GM12878 (cell line): ENCODE data around the gene FAM110A. TPM values are rescaled to one million over a fixed set of nuclear protein-coding genes. Genes with fewer than 3 reads are reported as not detected.

ENCODE experiments used
- ATAC-seq: fragments of 200-7000 bp; cut with Tn5 transposase; 3 replicates; pipeline ENCODE4 v1.9.1; 2020; ENCODE audit warnings: mild to moderate bottlenecking, moderate library complexity
- BruUV-seq: library from RNA; stranded (reverse); fragments of 400-500 nt; replicated peaks from 2 replicates; lab custom pipeline; 2021; lab: Mats Ljungman, UMichigan
- CTCF ChIA-PET: fragments of 300-600 bp; sonication (Branson Sonifier 250); formaldehyde crosslinking; extraction: SDS; loops from one replicate; lab custom pipeline; 2021; ENCODE audit warnings: inconsistent platforms; lab: Yijun Ruan, JAX
- POLR2A ChIA-PET: fragments of 350-600 bp; formaldehyde crosslinking; extraction: SDS; loops from one replicate; lab custom pipeline; 2021; ENCODE audit warnings: inconsistent platforms; lab: Charles Lee
- RAD21 ChIA-PET: fragments of 300-600 bp; sonication (Branson Sonifier 250); formaldehyde crosslinking; loops from one replicate; lab custom pipeline; 2023; ENCODE audit warnings: antibody characterized with exemption; ENCODE audit not compliant: unreplicated experiment; lab: Charles Lee
- SMC1A ChIA-PET: fragments of 300-600 bp; sonication (Branson Sonifier 250); formaldehyde crosslinking; loops from one replicate; lab custom pipeline; 2023; ENCODE audit not compliant: unreplicated experiment, uncharacterized antibody; lab: Charles Lee
- DNase-seq: peaks from one replicate; pipeline ENCODE4 v3.0.0-alpha.2; 2011; ENCODE audit warnings: low read depth, low spot score
- FAIRE-seq: peaks from 3 replicates; lab custom pipeline; 2011; peaks lifted over from hg19 to GRCh38; lab: Jason Lieb, UNC
- H2AFZ ChIP-seq: 2 replicates; pipeline ENCODE4 v1.6.0; 2011; ENCODE audit warnings: low read depth, low read length, control low read depth; ENCODE audit not compliant: control insufficient read depth
- H3K27ac ChIP-seq: 2 replicates; pipeline ENCODE4 v1.5.1; 2011; ENCODE audit warnings: control low read depth; ENCODE audit not compliant: control insufficient read depth, insufficient read depth
- H3K27me3 ChIP-seq, 2 experiments: replicated peaks in 1 of 2; 2 replicates each; pipeline versions ENCODE4 v1.6.0 to v1.6.1; 2011; ENCODE audit warnings: low read length in 1 of 2; ENCODE audit not compliant: control insufficient read depth in 2 of 2, insufficient read depth in 2 of 2
- H3K36me3 ChIP-seq, 2 experiments: 2 replicates each; pipeline ENCODE4 v1.5.1; 2011; ENCODE audit warnings: low read length in 1 of 2; ENCODE audit not compliant: control insufficient read depth in 2 of 2, insufficient read depth in 2 of 2
- H3K4me1 ChIP-seq: 2 replicates; pipeline ENCODE4 v1.6.1; 2011; ENCODE audit warnings: mild to moderate bottlenecking, low read length, moderate library complexity, mixed read lengths; ENCODE audit not compliant: control insufficient read depth, insufficient read depth
- H3K4me2 ChIP-seq: 2 replicates; pipeline ENCODE4 v1.6.0; 2011; ENCODE audit warnings: control low read depth; ENCODE audit not compliant: control insufficient read depth, insufficient read depth
- H3K4me3 ChIP-seq: fragments of 200-600 bp; sonication (generic); 2 replicates; pipeline ENCODE4 v1.5.1; 2016
- H3K79me2 ChIP-seq: 2 replicates; pipeline ENCODE4 v1.6.0; 2011; ENCODE audit warnings: low read length; ENCODE audit not compliant: control insufficient read depth, insufficient read depth
- H3K9ac ChIP-seq: 2 replicates; pipeline ENCODE4 v1.8.0; 2011; ENCODE audit warnings: low read length, control low read depth, mixed read lengths; ENCODE audit not compliant: control insufficient read depth, insufficient read depth
- H3K9me3 ChIP-seq: replicated peaks from 3 replicates; pipeline ENCODE4 v1.5.1; 2011; ENCODE audit warnings: mild to moderate bottlenecking, low read length; ENCODE audit not compliant: control insufficient read depth, insufficient read depth
- H4K20me1 ChIP-seq: 2 replicates; pipeline ENCODE4 v1.6.0; 2011; ENCODE audit not compliant: control insufficient read depth, insufficient read depth
- BMI1 ChIP-seq: fragments of 450-650 bp; IDR thresholded peaks from 2 replicates; pipeline ENCODE4 v1.6.1; 2016; ENCODE audit warnings: mild to moderate bottlenecking, moderate library complexity, borderline replicate concordance
- HCFC1 ChIP-seq: fragments of 150-350 bp; IDR thresholded peaks from 2 replicates; pipeline ENCODE4 v1.6.1; 2014; ENCODE audit warnings: low read length
- JUNB ChIP-seq: IDR thresholded peaks from 2 replicates; pipeline ENCODE4 v1.6.1; 2016; ENCODE audit warnings: antibody characterized with exemption, mild to moderate bottlenecking
- MTA3 ChIP-seq: IDR thresholded peaks from 2 replicates; pipeline ENCODE4 v1.6.1; 2012; ENCODE audit warnings: low read length, inconsistent platforms, borderline replicate concordance
- NFYB ChIP-seq: IDR thresholded peaks from 2 replicates; pipeline ENCODE4 v1.6.1; 2011; ENCODE audit warnings: low read depth, mild to moderate bottlenecking, low read length, improper control_type of control experiment, moderate library complexity; ENCODE audit not compliant: insufficient read depth
- NRF1 ChIP-seq: conservative IDR thresholded peaks from 2 replicates; pipeline ENCODE4 v1.6.1; 2011; ENCODE audit warnings: mild to moderate bottlenecking, low read depth, low read length, improper control_type of control experiment
- PKNOX1 ChIP-seq: fragments of 450-650 bp; IDR thresholded peaks from 2 replicates; pipeline ENCODE4 v1.6.1; 2016; ENCODE audit warnings: mild to moderate bottlenecking
- SIX5 ChIP-seq: IDR thresholded peaks from 2 replicates; pipeline ENCODE4 v1.6.1; 2011; ENCODE audit warnings: mild to moderate bottlenecking, low read depth, low read length, moderate library complexity; ENCODE audit not compliant: severe bottlenecking
- SMAD1 ChIP-seq: fragments of 450-650 bp; IDR thresholded peaks from 2 replicates; pipeline ENCODE4 v1.6.1; 2018; ENCODE audit warnings: mild to moderate bottlenecking, low read depth; ENCODE audit not compliant: partially characterized antibody
- SMARCA5 ChIP-seq: fragments of 450-650 bp; IDR thresholded peaks from 2 replicates; pipeline ENCODE4 v1.6.1; 2017; ENCODE audit warnings: mild to moderate bottlenecking
- SREBF1 ChIP-seq: IDR thresholded peaks from 2 replicates; pipeline ENCODE4 v1.6.1; 2012; ENCODE audit warnings: mild to moderate bottlenecking, low read length
- ZNF207 ChIP-seq: fragments of 450-650 bp; IDR thresholded peaks from 2 replicates; pipeline ENCODE4 v1.6.1; 2014; ENCODE audit warnings: antibody characterized with exemption, mild to moderate bottlenecking, borderline replicate concordance
- ZSCAN29 ChIP-seq: fragments of 450-650 bp; IDR thresholded peaks from 2 replicates; pipeline ENCODE4 v1.6.1; 2017; ENCODE audit warnings: mild to moderate bottlenecking, moderate library complexity
- WGBS: methylation state at CpG from one replicate; pipeline ENCODE4 v1.1.6; 2016; ENCODE audit warnings: low lambda C conversion rate; ENCODE audit not compliant: insufficient replicate concordance, insufficient coverage; ENCODE audit errors: missing lambda C conversion rate; 5-methylcytosine and 5-hydroxymethylcytosine counted together
- in situ Hi-C: fragments of 300-500 bp; cut with MboI; formaldehyde crosslinking; loops from 9 replicates; pipeline ENCODE4 v1.14.3; 2018; ENCODE audit warnings: mixed read lengths
- intact Hi-C: fragments of 100-400 bp; cut with micrococcal nuclease; formaldehyde crosslinking; loops from one replicate; pipeline ENCODE4 v1.14.2; 2022; ENCODE audit not compliant: unreplicated experiment
- polyA plus RNA-seq, 11 experiments: library from polyadenylated mRNA; depleted of rRNA in 4 of 11; unstranded in 6 of 11; stranded (reverse) in 5 of 11; fragments of >200 nt; fragmentation: Nextera tagmentation in 4 of 11; fragmentation: Illumina TruSeq in 1 of 11; extraction: Ambion mirVana in 4 of 11; extraction: Trizol in 1 of 11; gene quantifications; 1 replicate in 1 of 11; 2 replicates in 10 of 11; pipeline versions ENCODE4 v1.2.1 to v1.2.3, GENCODE V29; 2011 to 2016; ENCODE audit warnings: inconsistent platforms in 2 of 11, missing spikeins in 2 of 11, low read depth in 1 of 11
- total RNA-seq, 4 experiments: library from RNA; depleted of rRNA in 3 of 4; stranded (reverse); fragments of >200 nt in 3 of 4; fragmentation: Illumina TruSeq in 1 of 4; extraction: Trizol in 1 of 4; gene quantifications; 2 replicates each; pipeline versions ENCODE4 v1.2.1 to v1.2.3, GENCODE V29; 2013 to 2021
- TF ChIP-seq, protein P1 (sequence below): fragments of 450-650 bp; IDR thresholded peaks from 2 replicates; pipeline ENCODE4 v1.6.1; 2017; ENCODE audit warnings: low read depth, mild to moderate bottlenecking, moderate library complexity

Gene FAM110A
- total and polyA plus RNA-seq, 10 of the 15 experiments (the other 5 are each of a cell fraction or from before 2014, with no cell fraction given), result 1.1 to 14.8 (median 7.4) TPM

DNA sequence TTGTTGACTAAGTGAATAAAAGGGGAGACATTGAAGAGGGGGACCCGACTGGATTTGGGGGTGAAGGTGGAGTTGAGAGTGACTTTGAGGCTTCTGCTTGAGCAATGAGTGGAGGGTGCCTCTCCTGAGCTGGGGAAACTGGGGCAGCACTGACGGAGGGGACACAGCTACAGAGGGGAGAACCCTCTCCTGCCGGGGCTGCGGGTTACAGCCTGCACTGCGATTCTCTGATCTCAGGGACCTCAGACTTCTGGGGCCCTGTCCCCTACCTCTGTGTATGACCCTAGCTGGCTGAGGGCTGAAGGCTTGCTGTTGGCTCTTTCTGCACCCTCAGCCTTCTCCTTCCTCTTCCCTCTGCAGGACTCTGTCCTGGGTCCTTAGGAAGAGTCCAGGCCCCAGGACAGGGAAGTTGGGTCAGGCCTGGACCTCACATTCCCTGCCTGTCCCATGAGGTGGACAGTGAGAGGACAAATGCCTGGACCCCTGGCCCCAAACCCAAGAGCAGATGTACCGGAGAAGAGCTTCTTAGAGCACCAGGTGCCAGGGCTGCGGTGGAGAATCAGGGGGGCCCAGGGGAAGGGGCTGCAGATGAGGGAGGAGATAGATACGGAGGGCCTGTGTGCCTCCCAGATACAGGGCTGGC lies 13.7 kb upstream of the FAM110A start (continued):
- TF ChIP-seq, protein P1, sequence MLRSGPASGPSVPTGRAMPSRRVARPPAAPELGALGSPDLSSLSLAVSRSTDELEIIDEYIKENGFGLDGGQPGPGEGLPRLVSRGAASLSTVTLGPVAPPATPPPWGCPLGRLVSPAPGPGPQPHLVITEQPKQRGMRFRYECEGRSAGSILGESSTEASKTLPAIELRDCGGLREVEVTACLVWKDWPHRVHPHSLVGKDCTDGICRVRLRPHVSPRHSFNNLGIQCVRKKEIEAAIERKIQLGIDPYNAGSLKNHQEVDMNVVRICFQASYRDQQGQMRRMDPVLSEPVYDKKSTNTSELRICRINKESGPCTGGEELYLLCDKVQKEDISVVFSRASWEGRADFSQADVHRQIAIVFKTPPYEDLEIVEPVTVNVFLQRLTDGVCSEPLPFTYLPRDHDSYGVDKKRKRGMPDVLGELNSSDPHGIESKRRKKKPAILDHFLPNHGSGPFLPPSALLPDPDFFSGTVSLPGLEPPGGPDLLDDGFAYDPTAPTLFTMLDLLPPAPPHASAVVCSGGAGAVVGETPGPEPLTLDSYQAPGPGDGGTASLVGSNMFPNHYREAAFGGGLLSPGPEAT, result no peak
- TF ChIP-seq NFYB, result no peak
- no peak for TF ChIP-seq NRF1

GRCh38 chr20:820323-820953 lies 13.1 kb upstream of the FAM110A start:
- FAIRE-seq, result no peak
- Histone ChIP-seq H3K4me3 (no peak overlapping the region), H4K20me1 (no peaks in the 10 kb centered on the region; the same call in 1 of the 2 replicates), H3K4me2 (no peak overlapping the region), H2AFZ (no peak overlapping the region), H3K27me3 (no peaks in the 10 kb centered on the region), H3K27ac (no peak overlapping the region), H3K9ac (no peak overlapping the region), H3K4me1 (no peaks in the 10 kb centered on the region), H3K9me3 (no peaks in the 10 kb centered on the region; the same call in 2 of the 3 replicates), H3K36me3 (no peaks in the 10 kb centered on the region), H3K79me2 (no peaks in the 10 kb centered on the region)
- BruUV-seq, result no TSS peak
- ChIA-PET SMC1A (interaction anchor here (0.6 kb wide), 1 partner anchor 27 kb away, joined by 3 read pairs; no protein-coding TSS in a partner anchor), POLR2A (no interaction called here), CTCF (interaction anchor here (0.8 to 7.0 kb wide), 2 partner anchors 108 to 136 kb away, joined by 3 to 142 read pairs; no protein-coding TSS in a partner anchor), RAD21 (no interaction called here)
- TF ChIP-seq ZNF207 (no peak), SIX5 (no peak), SMARCA5 (no peak), PKNOX1 (no peak), SREBF1 (no peak), ZSCAN29 (no peak), JUNB (no peak), SMAD1 (no peak), MTA3 (no peak), NRF1 (no peak), BMI1 (no peak), HCFC1 (no peak)
- in situ Hi-C loops, result no loop called here
- intact Hi-C loops, result no loop called here
- DNase-seq, result no peak
- ATAC-seq, result no peak
- WGBS, result 26% methylated on average over 3 of the region's 3 CpGs
